GM23338 (cell line): Measurements from ENCODE around the gene SART1. TPM values are rescaled to one million over a fixed set of nuclear protein-coding genes. Genes with fewer than 3 reads are reported as not detected.
A peak's percentile ranks its signal among the peaks of the same experiment; 100 is the strongest.

Source experiments
- ATAC-seq: fragments of 200-7000 bp; cut with Tn5 transposase; 3 replicates; pipeline ENCODE4 v1.9.1; 2020
- DNase-seq: peaks from one replicate; pipeline ENCODE4 v3.0.0-alpha.2; 2015; ENCODE audit warnings: low spot score
- H2AFZ ChIP-seq: fragments of 200-600 bp; sonication (generic); 2 replicates; pipeline ENCODE4 v1.8.0; 2016; ENCODE audit warnings: antibody characterized with exemption, mild to moderate bottlenecking, moderate library complexity
- H3F3A ChIP-seq: fragments of 200-600 bp; sonication (generic); replicated peaks from 2 replicates; pipeline ENCODE4 v1.8.0; 2017; ENCODE audit warnings: antibody characterized with exemption, mixed run types, low read depth
- H3K27ac ChIP-seq: fragments of 200-600 bp; sonication (generic); 2 replicates; pipeline ENCODE4 v1.6.1; 2016; ENCODE audit warnings: low read depth
- H3K27me3 ChIP-seq: fragments of 200-600 bp; sonication (generic); 2 replicates; pipeline ENCODE4 v1.8.0; 2016; ENCODE audit warnings: mild to moderate bottlenecking, mixed run types, moderate library complexity; ENCODE audit not compliant: insufficient read depth
- H3K36me3 ChIP-seq: fragments of 200-600 bp; sonication (generic); 2 replicates; pipeline ENCODE4 v1.8.0; 2016; ENCODE audit warnings: mild to moderate bottlenecking; ENCODE audit not compliant: insufficient read depth
- H3K4me1 ChIP-seq: fragments of 200-600 bp; sonication (generic); 2 replicates; pipeline ENCODE4 v1.8.0; 2016; ENCODE audit warnings: mild to moderate bottlenecking, moderate library complexity; ENCODE audit not compliant: insufficient read depth
- H3K4me2 ChIP-seq: fragments of 200-600 bp; sonication (generic); 2 replicates; pipeline ENCODE4 v1.7.1; 2017; ENCODE audit warnings: mixed run types
- H3K4me3 ChIP-seq: fragments of 200-600 bp; sonication (generic); 2 replicates; pipeline ENCODE4 v1.6.1; 2016; ENCODE audit warnings: mixed run types
- H3K79me2 ChIP-seq: fragments of 200-600 bp; sonication (generic); replicated peaks from 2 replicates; pipeline ENCODE4 v1.8.0; 2017; ENCODE audit warnings: mild to moderate bottlenecking; ENCODE audit not compliant: insufficient read depth
- H3K9me2 ChIP-seq: fragments of 200-600 bp; sonication (generic); 2 replicates; pipeline ENCODE4 v1.8.0; 2017; ENCODE audit not compliant: insufficient read depth
- H4K20me1 ChIP-seq: fragments of 200-600 bp; sonication (generic); replicated peaks from 2 replicates; pipeline ENCODE4 v1.8.0; 2017; ENCODE audit warnings: mild to moderate bottlenecking; ENCODE audit not compliant: insufficient read depth
- H3K27ac Mint-ChIP-seq: 2 replicates; pipeline ENCODE4 v1.8.0; 2020; ENCODE audit warnings: inconsistent platforms, mild to moderate bottlenecking, moderate library complexity, mixed read lengths
- H3K27me3 Mint-ChIP-seq: 3 replicates; pipeline ENCODE4 v1.8.0; 2022; ENCODE audit warnings: low read depth, mild to moderate bottlenecking, moderate library complexity, mixed read lengths, inconsistent platforms; ENCODE audit not compliant: insufficient read depth, poor library complexity
- H3K36me3 Mint-ChIP-seq: 3 replicates; pipeline ENCODE4 v1.8.0; 2021; ENCODE audit warnings: low read depth, mild to moderate bottlenecking, inconsistent platforms, moderate library complexity, mixed read lengths
- H3K4me1 Mint-ChIP-seq: 3 replicates; pipeline ENCODE4 v1.8.0; 2020; ENCODE audit warnings: mild to moderate bottlenecking, inconsistent platforms, mixed read lengths
- H3K4me3 Mint-ChIP-seq: 3 replicates; pipeline ENCODE4 v1.8.0; 2021; ENCODE audit warnings: moderate library complexity, mild to moderate bottlenecking, inconsistent platforms, mixed read lengths
- H3K9me3 Mint-ChIP-seq: 3 replicates; pipeline ENCODE4 v1.8.0; 2020; ENCODE audit warnings: moderate library complexity, mild to moderate bottlenecking, inconsistent platforms, mixed read lengths
- CREB1 ChIP-seq: fragments of 250-450 bp; sonication (Bioruptor Pico); IDR thresholded peaks from 2 replicates; pipeline ENCODE4 v1.5.0; 2020; ENCODE audit warnings: low read depth, mild to moderate bottlenecking, moderate library complexity
- CTCF ChIP-seq, 2 experiments: fragments of 200-600 bp in 1 of 2; sonication (generic) in 1 of 2; conservative IDR thresholded peaks; 2 replicates each; pipeline versions ENCODE4 v1.5.1 to v1.6.1; 2016 to 2017; ENCODE audit warnings: antibody characterized with exemption in 2 of 2, low read depth in 2 of 2, mild to moderate bottlenecking in 2 of 2, moderate library complexity in 1 of 2
- EZH2 ChIP-seq: fragments of 200-600 bp; sonication (generic); IDR thresholded peaks from one replicate; pipeline ENCODE4 v1.8.0; 2017; ENCODE audit warnings: antibody characterized with exemption, mild to moderate bottlenecking, low read depth; ENCODE audit not compliant: unreplicated experiment
- EZH2phosphoT487 ChIP-seq: fragments of 200-600 bp; sonication (generic); IDR thresholded peaks from one replicate; pipeline ENCODE4 v1.8.1; 2018; ENCODE audit warnings: antibody characterized with exemption; ENCODE audit not compliant: unreplicated experiment
- JUNB ChIP-seq: IDR thresholded peaks from one replicate; pipeline ENCODE4 v1.6.1; 2016; ENCODE audit warnings: antibody characterized with exemption; ENCODE audit not compliant: unreplicated experiment
- NANOG ChIP-seq: IDR thresholded peaks from 2 replicates; pipeline ENCODE4 v1.6.1; 2016; ENCODE audit warnings: antibody characterized with exemption, borderline replicate concordance
- POLR2AphosphoS5 ChIP-seq: IDR thresholded peaks from 2 replicates; pipeline ENCODE4 v1.6.1; 2016; ENCODE audit warnings: antibody characterized with exemption, low read depth
- STAT1 ChIP-seq: IDR thresholded peaks from one replicate; pipeline ENCODE4 v1.6.1; 2016; ENCODE audit warnings: antibody characterized with exemption; ENCODE audit not compliant: unreplicated experiment
- ZNF331 ChIP-seq: fragments of 250-450 bp; sonication (Bioruptor Pico); IDR thresholded peaks from 2 replicates; pipeline ENCODE4 v1.5.0; 2020; ENCODE audit warnings: low read depth, mild to moderate bottlenecking, moderate library complexity
- polyA plus RNA-seq: library from polyadenylated mRNA; unstranded; fragments of >200 nt; fragmentation: Nextera tagmentation; extraction: Ambion mirVana; gene quantifications from 2 replicates; pipeline ENCODE4 v1.2.1, GENCODE V29; 2016
- total RNA-seq: library from RNA; depleted of rRNA; stranded (reverse); fragments of >200 nt; shearing (Covaris generic); gene quantifications from 2 replicates; pipeline ENCODE4 v1.2.3, GENCODE V29; 2014
- TF ChIP-seq, protein P1 (sequence below): IDR thresholded peaks from one replicate; pipeline ENCODE4 v1.6.1; 2018; ENCODE audit warnings: antibody characterized with exemption; ENCODE audit not compliant: unreplicated experiment

SART1 gene
- total and polyA plus RNA-seq, 2 experiments from 2014 or later, result 43.9 to 91.0 TPM

- Histone ChIP-seq H3K4me3 (peak overlapping the region; percentile 42; the same call in 1 of the 2 replicates), H3K79me2 (no peaks in the 10 kb centered on the region), H4K20me1 (no peaks in the 10 kb centered on the region), H3K4me2 (peak overlapping the region; percentile 72), H3K36me3 (no peaks in the 10 kb centered on the region), H2AFZ (peak overlapping the region; percentile 96), H3K9me2 (no peaks in the 10 kb centered on the region), H3K27ac (0 out of 2 replicates have a peak overlapping the region, but pooled peaks have one; percentile 61), H3K4me1 (peaks cover 4% of the 10 kb centered on the region), H3F3A (0 out of 2 replicates have a peak, but pooled peaks cover 5% of the 10 kb centered on the region), H3K27me3 (no peaks in the 10 kb centered on the region)
- peak; percentile 51 to 71 for TF ChIP-seq CTCF (conservative IDR thresholded peaks at IDR 0.05; ENCODE audit: low read depth in 2 of 2)
- TF ChIP-seq POLR2AphosphoS5, result no peak
- TF ChIP-seq STAT1, result no peak
- TF ChIP-seq CREB1 (CRISPR knock-in tag), result 0 out of 2 replicates have a peak, but pooled peaks have one; percentile 16
- TF ChIP-seq, protein P1, sequence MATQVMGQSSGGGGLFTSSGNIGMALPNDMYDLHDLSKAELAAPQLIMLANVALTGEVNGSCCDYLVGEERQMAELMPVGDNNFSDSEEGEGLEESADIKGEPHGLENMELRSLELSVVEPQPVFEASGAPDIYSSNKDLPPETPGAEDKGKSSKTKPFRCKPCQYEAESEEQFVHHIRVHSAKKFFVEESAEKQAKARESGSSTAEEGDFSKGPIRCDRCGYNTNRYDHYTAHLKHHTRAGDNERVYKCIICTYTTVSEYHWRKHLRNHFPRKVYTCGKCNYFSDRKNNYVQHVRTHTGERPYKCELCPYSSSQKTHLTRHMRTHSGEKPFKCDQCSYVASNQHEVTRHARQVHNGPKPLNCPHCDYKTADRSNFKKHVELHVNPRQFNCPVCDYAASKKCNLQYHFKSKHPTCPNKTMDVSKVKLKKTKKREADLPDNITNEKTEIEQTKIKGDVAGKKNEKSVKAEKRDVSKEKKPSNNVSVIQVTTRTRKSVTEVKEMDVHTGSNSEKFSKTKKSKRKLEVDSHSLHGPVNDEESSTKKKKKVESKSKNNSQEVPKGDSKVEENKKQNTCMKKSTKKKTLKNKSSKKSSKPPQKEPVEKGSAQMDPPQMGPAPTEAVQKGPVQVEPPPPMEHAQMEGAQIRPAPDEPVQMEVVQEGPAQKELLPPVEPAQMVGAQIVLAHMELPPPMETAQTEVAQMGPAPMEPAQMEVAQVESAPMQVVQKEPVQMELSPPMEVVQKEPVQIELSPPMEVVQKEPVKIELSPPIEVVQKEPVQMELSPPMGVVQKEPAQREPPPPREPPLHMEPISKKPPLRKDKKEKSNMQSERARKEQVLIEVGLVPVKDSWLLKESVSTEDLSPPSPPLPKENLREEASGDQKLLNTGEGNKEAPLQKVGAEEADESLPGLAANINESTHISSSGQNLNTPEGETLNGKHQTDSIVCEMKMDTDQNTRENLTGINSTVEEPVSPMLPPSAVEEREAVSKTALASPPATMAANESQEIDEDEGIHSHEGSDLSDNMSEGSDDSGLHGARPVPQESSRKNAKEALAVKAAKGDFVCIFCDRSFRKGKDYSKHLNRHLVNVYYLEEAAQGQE, result no peak
- no peak for TF ChIP-seq EZH2phosphoT487
- ATAC-seq, result peak; percentile 74
- Mint-ChIP-seq H3K27me3 (peaks cover 7% of the 10 kb centered on the region), H3K4me3 (peak overlapping the region; percentile 38; the same call in 2 of the 3 replicates), H3K27ac (no peak overlapping the region; the same call in 1 of the 2 replicates), H3K9me3 (no peaks in the 10 kb centered on the region), H3K4me1 (peaks cover 19% of the 10 kb centered on the region), H3K36me3 (no peaks in the 10 kb centered on the region)
- DNase-seq, result peak; percentile 82
Observed at GRCh38 chr11:65932558-65932919, 29.0 kb upstream of the SART1 start.

- H3K27me3 ChIP-seq, result no peaks in the 10 kb centered on the region
- H3K9me3 Mint-ChIP-seq, result no peaks in the 10 kb centered on the region
- H3K27ac ChIP-seq, result no peak overlapping the region
- H3K27ac Mint-ChIP-seq, result no peak overlapping the region
- no peak overlapping the region for H3K4me3 Mint-ChIP-seq
- no peak overlapping the region for H3K4me3 ChIP-seq
- H3F3A ChIP-seq, result 0 out of 2 replicates have a peak, but pooled peaks cover 5% of the 10 kb centered on the region
- peaks cover 7% of the 10 kb centered on the region for H3K4me1 Mint-ChIP-seq
- H3K9me2 ChIP-seq, result no peaks in the 10 kb centered on the region
- ATAC-seq, result no peak
- no peaks in the 10 kb centered on the region for H3K79me2 ChIP-seq
- no peak overlapping the region for H2AFZ ChIP-seq
- no peaks in the 10 kb centered on the region; the same call in 1 of the 2 replicates for H3K4me1 ChIP-seq
- no peaks in the 10 kb centered on the region for H4K20me1 ChIP-seq
- no peaks in the 10 kb centered on the region for H3K36me3 ChIP-seq
- no peak for DNase-seq
- peaks cover 11% of the 10 kb centered on the region for H3K27me3 Mint-ChIP-seq
- no peak for TF ChIP-seq EZH2phosphoT487
- no peak for TF ChIP-seq NANOG
- no peak for TF ChIP-seq ZNF331 (CRISPR knock-in tag)
- TF ChIP-seq JUNB, result no peak
- no peak for TF ChIP-seq STAT1
- no peak for TF ChIP-seq EZH2
- TF ChIP-seq CTCF (conservative IDR thresholded peaks at IDR 0.05; ENCODE audit: low read depth in 2 of 2), result no peak
- H3K36me3 Mint-ChIP-seq, result no peaks in the 10 kb centered on the region
- H3K4me2 ChIP-seq, result no peak overlapping the region
Observed at GRCh38 chr11:65934014-65934413, 27.5 kb upstream of the SART1 start.
